GM21528 (cell line): ENCODE data around the gene CENATAC.
"Not testable (repeated sequence)": the region's sequence is repeated elsewhere in the genome, so short reads cannot be mapped to it uniquely, and the experiment has no call there.

Experiments
- ATAC-seq: cut with Tn5 transposase; IDR thresholded peaks from one replicate; pipeline ENCODE4 v1.9.1; 2021; ENCODE audit warnings: mild to moderate bottlenecking, moderate library complexity; ENCODE audit not compliant: unreplicated experiment, low FRiP score

Gene CENATAC

GRCh38 chr11:119049081-119049480, 51.1 kb downstream of the CENATAC start:
- no peak for ATAC-seq

GRCh38 chr11:119051440-119052162, 53.7 kb downstream of the CENATAC start:
- ATAC-seq: no peak

GRCh38 chr11:119052163-119052814, 54.4 kb downstream of the CENATAC start:
- ATAC-seq: no peak

GRCh38 chr11:119054418-119054817, 56.5 kb downstream of the CENATAC start:
- no peak for ATAC-seq

GRCh38 chr11:119055901-119056300, 58.0 kb downstream of the CENATAC start:
- no peak for ATAC-seq

GRCh38 chr11:119056421-119056999, 58.6 kb downstream of the CENATAC start:
- peak; percentile 25 for ATAC-seq

GRCh38 chr11:119057000-119057769, 59.2 kb downstream of the CENATAC start, which contains the start of gene HYOU1:
TSS of gene HYOU1 (minus strand) at chr11:119057205. CDS start at chr11:119056160, 1,045 bp downstream.
- ATAC-seq: peak; percentile 90

GRCh38 chr11:119059128-119059527, 61.2 kb downstream of the CENATAC start:
- ATAC-seq: not testable (repeated sequence)

GRCh38 chr11:119061256-119061655, 63.3 kb downstream of the CENATAC start:
- ATAC-seq: no peak

- ATAC-seq: no peak
Observed at GRCh38 chr11:119062779-119063178, 64.8 kb downstream of the CENATAC start.

GRCh38 chr11:119065369-119065768, 67.4 kb downstream of the CENATAC start:
- no peak for ATAC-seq
